ENCODE results near the gene ALDH3B2. TPM values are rescaled to one million over a fixed set of nuclear protein-coding genes. Genes with fewer than 3 reads are reported as not detected.

ALDH3B2 gene
- total and polyA plus RNA-seq, 2 of the 8 experiments (the other 6 are each of a cell fraction or from before 2014, with no cell fraction given), result not detected

Small RNA genes within 50 kb of the gene (small RNA-seq; reads per million reads assigned to genes)
- gene RPL37P2 (ENCODE audit: insufficient read depth), result not detected

Other genes starting within 250 kb of the ALDH3B2 start
- 41.0 and 43.9 TPM in 2 replicates for gene RPS6KB2, start 246.1 kb downstream of the ALDH3B2 start, total RNA-seq (2021; fragmentation: NEBNext Ultra II Directional; extraction: Animal tissue kit (Norgen Biotek cat#: 25700))
- 47.1 and 58.6 TPM in 2 replicates for gene RPS6KB2, start 246.1 kb downstream of the ALDH3B2 start, polyA plus RNA-seq (2011; rRNA removed)
- gene PTPRCAP, start 236.9 kb downstream of the ALDH3B2 start, total RNA-seq (2021; fragmentation: NEBNext Ultra II Directional; extraction: Animal tissue kit (Norgen Biotek cat#: 25700)), result 0.78 and 1.4 TPM in 2 replicates
- gene PTPRCAP, start 236.9 kb downstream of the ALDH3B2 start, polyA plus RNA-seq (2011; rRNA removed), result 6.7 and 9.5 TPM in 2 replicates
- gene CORO1B, start 231.1 kb downstream of the ALDH3B2 start, total RNA-seq (2021; fragmentation: NEBNext Ultra II Directional; extraction: Animal tissue kit (Norgen Biotek cat#: 25700)), result 77.1 and 84.3 TPM in 2 replicates
- gene CORO1B, start 231.1 kb downstream of the ALDH3B2 start, polyA plus RNA-seq (2011; rRNA removed), result 131 and 148 TPM in 2 replicates
- gene GPR152, start 221.9 kb downstream of the ALDH3B2 start, total RNA-seq (2021; fragmentation: NEBNext Ultra II Directional; extraction: Animal tissue kit (Norgen Biotek cat#: 25700)), result not detected in 2 replicates
- not detected in 2 replicates for gene GPR152, start 221.9 kb downstream of the ALDH3B2 start, polyA plus RNA-seq (2011; rRNA removed)
- gene CABP4, start 219.3 kb downstream of the ALDH3B2 start, total RNA-seq (2021; fragmentation: NEBNext Ultra II Directional; extraction: Animal tissue kit (Norgen Biotek cat#: 25700)), result not detected in 2 replicates
- gene CABP4, start 219.3 kb downstream of the ALDH3B2 start, polyA plus RNA-seq (2011; rRNA removed), result 0.03 TPM in 1 of 2 replicates, not detected in the other
- gene TMEM134, start 205.4 kb downstream of the ALDH3B2 start, total RNA-seq (2021; fragmentation: NEBNext Ultra II Directional; extraction: Animal tissue kit (Norgen Biotek cat#: 25700)), result 32.4 and 33.5 TPM in 2 replicates
- 229 and 268 TPM in 2 replicates for gene TMEM134, start 205.4 kb downstream of the ALDH3B2 start, polyA plus RNA-seq (2011; rRNA removed)
- 28.8 and 29.8 TPM in 2 replicates for gene AIP, start 191.6 kb downstream of the ALDH3B2 start, total RNA-seq (2021; fragmentation: NEBNext Ultra II Directional; extraction: Animal tissue kit (Norgen Biotek cat#: 25700))
- 54.4 and 68.6 TPM in 2 replicates for gene AIP, start 191.6 kb downstream of the ALDH3B2 start, polyA plus RNA-seq (2011; rRNA removed)
- 52.7 and 55.0 TPM in 2 replicates for gene PITPNM1, start 169.3 kb downstream of the ALDH3B2 start, total RNA-seq (2021; fragmentation: NEBNext Ultra II Directional; extraction: Animal tissue kit (Norgen Biotek cat#: 25700))
- 27.2 and 45.1 TPM in 2 replicates for gene PITPNM1, start 169.3 kb downstream of the ALDH3B2 start, polyA plus RNA-seq (2011; rRNA removed)
- 47.3 and 49.6 TPM in 2 replicates for gene CDK2AP2, start 166.5 kb downstream of the ALDH3B2 start, total RNA-seq (2021; fragmentation: NEBNext Ultra II Directional; extraction: Animal tissue kit (Norgen Biotek cat#: 25700))
- gene CDK2AP2, start 166.5 kb downstream of the ALDH3B2 start, polyA plus RNA-seq (2011; rRNA removed), result 65.1 and 89.6 TPM in 2 replicates
- not detected in 2 replicates for gene CABP2, start 151.2 kb downstream of the ALDH3B2 start, total RNA-seq (2021; fragmentation: NEBNext Ultra II Directional; extraction: Animal tissue kit (Norgen Biotek cat#: 25700))
- gene CABP2, start 151.2 kb downstream of the ALDH3B2 start, polyA plus RNA-seq (2011; rRNA removed), result not detected in 2 replicates
- 1,454 and 1,516 TPM in 2 replicates for gene GSTP1, start 90.8 kb downstream of the ALDH3B2 start, total RNA-seq (2021; fragmentation: NEBNext Ultra II Directional; extraction: Animal tissue kit (Norgen Biotek cat#: 25700))
- gene GSTP1, start 90.8 kb downstream of the ALDH3B2 start, polyA plus RNA-seq (2011; rRNA removed), result 3,329 and 3,697 TPM in 2 replicates
- 131 TPM in 2 replicates for gene NDUFV1, start 67.7 kb downstream of the ALDH3B2 start, total RNA-seq (2021; fragmentation: NEBNext Ultra II Directional; extraction: Animal tissue kit (Norgen Biotek cat#: 25700))
- gene NDUFV1, start 67.7 kb downstream of the ALDH3B2 start, polyA plus RNA-seq (2011; rRNA removed), result 125 and 192 TPM in 2 replicates
- 8.3 and 8.9 TPM in 2 replicates for gene NUDT8, start 44.7 kb downstream of the ALDH3B2 start, total RNA-seq (2021; fragmentation: NEBNext Ultra II Directional; extraction: Animal tissue kit (Norgen Biotek cat#: 25700))
- gene NUDT8, start 44.7 kb downstream of the ALDH3B2 start, polyA plus RNA-seq (2011; rRNA removed), result 7.2 and 11.0 TPM in 2 replicates
- gene TBX10, start 34.9 kb downstream of the ALDH3B2 start, total RNA-seq (2021; fragmentation: NEBNext Ultra II Directional; extraction: Animal tissue kit (Norgen Biotek cat#: 25700)), result not detected in 2 replicates
- 0.09 and 0.17 TPM in 2 replicates for gene TBX10, start 34.9 kb downstream of the ALDH3B2 start, polyA plus RNA-seq (2011; rRNA removed)
- not detected in 2 replicates for gene ACY3, start 23.9 kb downstream of the ALDH3B2 start, total RNA-seq (2021; fragmentation: NEBNext Ultra II Directional; extraction: Animal tissue kit (Norgen Biotek cat#: 25700))
- 0.08 and 0.24 TPM in 2 replicates for gene ACY3, start 23.9 kb downstream of the ALDH3B2 start, polyA plus RNA-seq (2011; rRNA removed)

Measured in H1 (cell line).